ENCODE results near the gene PCSK2. TPM values are rescaled to one million over a fixed set of nuclear protein-coding genes. Genes with fewer than 3 reads are reported as not detected.

PCSK2 gene
- total RNA-seq, 2 experiments from 2014 or later = not detected

- POLR2A ChIA-PET = no interaction called here
- CTCF ChIA-PET = no interaction called here
Measured at GRCh38 chr20:17518339-17519052, 291.7 kb downstream of the PCSK2 start.

DNA sequence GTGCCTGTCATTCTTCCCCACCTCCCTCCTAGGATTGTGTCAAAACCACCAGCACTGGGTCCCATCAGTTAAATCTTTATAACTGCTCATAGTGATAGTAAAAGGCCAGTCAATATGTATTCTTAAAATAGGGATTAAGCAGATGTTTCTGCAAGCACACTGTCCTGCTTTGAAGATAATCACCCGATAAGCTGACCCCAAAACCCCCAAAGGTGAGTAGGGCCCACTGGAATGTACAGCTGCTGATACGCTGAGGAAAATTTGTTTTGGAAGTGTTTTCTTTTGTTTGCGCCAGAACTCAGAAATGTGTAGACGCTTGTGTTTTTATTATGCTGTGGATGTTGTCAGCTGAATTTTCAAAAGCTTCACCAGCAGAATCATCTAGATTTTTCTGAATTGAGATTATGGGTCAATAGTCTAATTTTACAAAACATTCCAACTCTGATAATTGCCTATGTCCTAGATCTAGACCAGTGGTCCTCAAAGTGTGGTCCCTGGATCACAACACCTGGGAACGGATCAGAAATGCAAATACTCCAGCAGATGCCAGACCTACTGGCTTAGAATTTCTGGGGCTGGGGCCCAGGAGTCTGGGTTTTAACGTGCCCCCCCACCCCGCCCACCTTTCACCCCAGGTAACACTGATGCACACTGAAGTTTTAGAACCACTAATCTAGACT lies 292.9 kb downstream of the PCSK2 start:
- ChIA-PET CTCF (interaction anchor here (1.0 kb wide), 1 partner anchor 98 kb away, joined by 3 read pairs; no protein-coding TSS in a partner anchor), POLR2A (no interaction called here)

GRCh38 chr20:17520583-17520982 lies 293.7 kb downstream of the PCSK2 start:
- ChIA-PET POLR2A (no interaction called here), CTCF (no interaction called here)

- POLR2A ChIA-PET = no interaction called here
- CTCF ChIA-PET = no interaction called here
Measured at GRCh38 chr20:17522528-17522927, 295.7 kb downstream of the PCSK2 start.

- ChIA-PET POLR2A (no interaction called here), CTCF (no interaction called here)
Measured at GRCh38 chr20:17523326-17523725, 296.5 kb downstream of the PCSK2 start.

DNA sequence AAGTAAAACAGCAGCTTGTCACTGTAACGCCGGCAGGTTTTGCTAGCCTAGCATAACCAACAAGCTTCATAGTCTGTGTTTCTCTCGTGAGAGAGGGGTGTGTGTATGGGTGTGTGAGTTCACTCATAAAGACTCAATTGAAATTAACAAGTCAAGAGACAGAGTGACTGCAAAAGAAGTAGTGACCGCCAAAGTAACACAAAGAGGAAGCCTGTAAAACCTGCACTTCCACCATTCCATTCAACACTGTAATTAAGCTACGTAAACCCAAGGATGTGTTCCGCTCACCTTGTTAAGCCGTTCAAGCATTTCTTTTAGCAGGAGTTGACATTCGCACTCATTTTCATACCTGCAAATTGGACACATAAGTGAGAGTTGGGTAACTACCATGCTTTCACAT lies 297.7 kb downstream of the PCSK2 start:
- ChIA-PET POLR2A (no interaction called here), CTCF (no interaction called here)

DNA sequence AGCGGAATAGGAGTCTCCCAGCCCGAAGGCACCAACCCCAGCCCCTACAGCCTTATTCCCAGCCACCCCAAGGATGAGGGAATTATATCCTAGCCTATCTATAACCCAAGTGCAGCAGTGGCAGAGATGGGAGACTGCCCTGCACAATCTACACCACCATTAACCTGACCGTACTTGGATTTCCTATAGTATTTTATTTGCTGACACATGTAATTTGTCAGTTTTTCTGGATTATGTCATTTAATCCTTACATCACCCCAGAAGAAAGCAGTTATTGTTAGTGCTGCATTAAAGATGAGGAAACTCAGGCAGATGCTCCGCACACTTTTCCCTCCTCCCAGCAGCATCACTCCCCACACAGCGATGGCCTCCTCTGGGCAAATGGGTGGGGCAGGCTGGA lies 298.3 kb downstream of the PCSK2 start:
- POLR2A ChIA-PET = no interaction called here
- CTCF ChIA-PET = no interaction called here

- ChIA-PET POLR2A (no interaction called here), CTCF (no interaction called here)
Measured at GRCh38 chr20:17525650-17526049, 298.8 kb downstream of the PCSK2 start.

GRCh38 chr20:17529586-17529985 lies 302.7 kb downstream of the PCSK2 start:
- ChIA-PET CTCF (interaction anchor here (0.7 to 1.7 kb wide), 2 partner anchors 81 to 119 kb away, joined by 3 to 5 read pairs; no protein-coding TSS in a partner anchor), POLR2A (interaction anchor here (2.2 kb wide), 1 partner anchor 24 kb away, joined by 15 read pairs; no protein-coding TSS in a partner anchor)

DNA sequence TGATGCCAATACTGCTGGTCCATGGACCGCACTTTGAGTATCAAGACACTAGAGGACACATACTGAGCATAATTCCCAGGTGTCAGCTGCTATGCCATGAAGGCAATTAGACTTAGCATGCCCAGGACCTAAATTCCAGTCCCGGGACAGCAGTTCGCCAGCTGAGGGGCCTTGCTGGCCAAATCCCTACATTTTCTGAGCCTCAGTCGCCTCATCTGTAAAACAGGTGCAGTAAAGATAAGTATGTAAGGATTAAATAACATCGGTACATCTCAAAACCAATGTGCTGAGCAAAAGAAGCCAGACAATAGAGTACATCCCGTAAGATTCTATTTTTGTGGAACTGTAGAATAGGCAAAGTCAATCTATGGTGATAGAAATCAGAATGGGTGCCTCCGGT lies 303.3 kb downstream of the PCSK2 start:
- CTCF ChIA-PET = interaction anchor here (0.7 to 1.8 kb wide), 5 partner anchors 25 to 409 kb away, joined by 3 to 5 read pairs (median 3); no protein-coding TSS in a partner anchor

GRCh38 chr20:17530716-17531664 lies 304.1 kb downstream of the PCSK2 start, which contains the start of gene BFSP1:
Gene BFSP1, minus strand, starts transcription at chr20:17531379. Its CDS starts 50 bp downstream, at chr20:17531329.
- ChIA-PET POLR2A (interaction anchor here (0.6 to 2.2 kb wide), 4 partner anchors 25 to 465 kb away, joined by 3 to 15 read pairs (median 4); partner anchors contain the start of genes DSTN and RRBP1), CTCF (interaction anchor here (0.6 to 1.8 kb wide), 6 partner anchors 17 to 408 kb away, joined by 3 to 5 read pairs (median 3); no protein-coding TSS in a partner anchor)

More for the DNA sequence above, 303.3 kb downstream of the PCSK2 start:
- POLR2A ChIA-PET = interaction anchor here (0.6 to 2.2 kb wide), 3 partner anchors 24 to 466 kb away, joined by 3 to 15 read pairs (median 3); partner anchors contain the start of gene RRBP1

GRCh38 chr20:17531665-17532025 lies 304.8 kb downstream of the PCSK2 start:
- POLR2A ChIA-PET = interaction anchor here (1.3 to 2.2 kb wide), 2 partner anchors 26 to 38 kb away, joined by 5 to 15 read pairs; partner anchors contain the start of gene DSTN
- CTCF ChIA-PET = interaction anchor here (0.8 to 1.8 kb wide), 2 partner anchors 18 to 26 kb away, joined by 3 read pairs; no protein-coding TSS in a partner anchor

- POLR2A ChIA-PET = no interaction called here
- CTCF ChIA-PET = interaction anchor here (0.6 to 1.6 kb wide), 3 partner anchors 27 to 149 kb away, joined by 3 read pairs; partner anchors contain the start of gene RRBP1
Measured at GRCh38 chr20:17533396-17533795, 306.6 kb downstream of the PCSK2 start.

DNA sequence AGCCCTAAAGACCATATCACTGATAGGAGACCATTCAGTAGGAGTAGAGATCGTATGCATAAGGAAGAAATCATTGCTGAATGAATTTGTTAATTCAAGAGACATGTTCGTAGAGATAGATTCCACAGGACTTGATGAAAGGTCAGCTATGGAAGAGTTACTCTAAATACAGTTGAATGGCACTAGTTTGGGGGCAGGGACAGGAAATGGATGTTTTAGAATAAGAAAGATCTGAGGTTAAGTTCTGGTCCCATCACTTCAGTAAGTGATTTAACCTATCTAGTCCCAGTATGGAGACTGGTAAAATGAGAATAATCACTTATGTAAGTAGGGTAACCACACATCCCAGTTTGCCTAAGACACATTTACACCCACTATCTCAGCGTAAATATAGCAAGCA lies 307.2 kb downstream of the PCSK2 start:
- CTCF ChIA-PET = interaction anchor here (0.7 kb wide), 1 partner anchor 10 kb away, joined by 3 read pairs; no protein-coding TSS in a partner anchor
- POLR2A ChIA-PET = no interaction called here

Data from activated CD8-positive, alpha-beta memory T cell treated with anti-CD3 and anti-CD28 coated beads for 36 hours (primary cell).